ENCODE data around the gene SETD6. TPM values are rescaled to one million over a fixed set of nuclear protein-coding genes. Genes with fewer than 3 reads are reported as not detected.

The SETD6 gene
- total and polyA plus RNA-seq, 9 of the 15 experiments (the other 6 are each of a cell fraction or from before 2014, with no cell fraction given) = 9.2 to 40.9 (median 19.8) TPM

GRCh38 chr16:58515871-58516767 is 802 bp downstream of the SETD6 start (continued):
- peak; percentile 4; the same call in 1 of the 2 replicates for TF ChIP-seq POLR2G (IDR thresholded peaks at IDR 0.05; ENCODE audit: low read depth, low read length)
- 0 out of 2 replicates have a peak, but pooled peaks have one; percentile 24 for TF ChIP-seq CTBP1 (IDR thresholded peaks at IDR 0.05; ENCODE audit: borderline replicate concordance)
- 0 out of 2 replicates have a peak, but pooled peaks have one; percentile 12 for TF ChIP-seq ZNF282 (CRISPR knock-in tag; IDR thresholded peaks at IDR 0.05)
- TF ChIP-seq FOXA3 (CRISPR knock-in tag; conservative IDR thresholded peaks at IDR 0.05 in 1 of 2, IDR thresholded peaks at IDR 0.05 in 1 of 2) = no peak
- 0 out of 2 replicates have a peak, but pooled peaks have one; percentile 10 for TF ChIP-seq ZNF232 (CRISPR knock-in tag; IDR thresholded peaks at IDR 0.05)
- no peak for TF ChIP-seq BRD4 (IDR thresholded peaks at IDR 0.05)
- TF ChIP-seq RBM22 (IDR thresholded peaks at IDR 0.05; ENCODE audit: low read depth, low read length, poor library complexity, severe bottlenecking) = peak; percentile 17
- TF ChIP-seq ZFPM2 (CRISPR knock-in tag; IDR thresholded peaks at IDR 0.05) = no peak
- TF ChIP-seq SUPT5H (IDR thresholded peaks at IDR 0.05) = peak; percentile 26; the same call in 1 of the 2 replicates
- 0 out of 4 replicates have a peak, but pooled peaks of 1 of the 2 experiments have one; percentile 2 for TF ChIP-seq SIN3A (IDR thresholded peaks at IDR 0.05; ENCODE audit: borderline replicate concordance in 2 of 2, control insufficient read depth in 1 of 2, low read depth in 2 of 2, low read length in 2 of 2)
- TF ChIP-seq SRSF7 (optimal IDR thresholded peaks at IDR 0.05; ENCODE audit: low read depth, low read length) = peak; percentile 40
- TF ChIP-seq ZNF143 (CRISPR knock-in tag; IDR thresholded peaks at IDR 0.05) = peak; percentile 8; the same call in 1 of the 2 replicates
- no peak for TF ChIP-seq CEBPB (tag; IDR thresholded peaks at IDR 0.05)
- TF ChIP-seq NRF1 (conservative IDR thresholded peaks at IDR 0.05 in 1 of 2, IDR thresholded peaks at IDR 0.05 in 1 of 2) = no peak; a peak in 1 of 4 replicates
- TF ChIP-seq ZNF717 (CRISPR knock-in tag; IDR thresholded peaks at IDR 0.05) = no peak
- no peak for TF ChIP-seq PTTG1 (tag; IDR thresholded peaks at IDR 0.05; ENCODE audit: low read depth)
- peak; percentile 6 for TF ChIP-seq U2AF1 (optimal IDR thresholded peaks at IDR 0.05; ENCODE audit: low read depth, low read length)
- TF ChIP-seq RBFOX2 (IDR thresholded peaks at IDR 0.05; ENCODE audit: low read depth, low read length) = peak; percentile 40
- TF ChIP-seq ARID4B (CRISPR knock-in tag; IDR thresholded peaks at IDR 0.05) = 0 out of 2 replicates have a peak, but pooled peaks have one; percentile 5
- 0 out of 2 replicates have a peak, but pooled peaks have one; percentile 20 for TF ChIP-seq ZBTB17 (CRISPR knock-in tag; IDR thresholded peaks at IDR 0.05)
